DMS53 (cell line): Measurements from ENCODE around the gene RBM47.
"Not testable (repeated sequence)": the region's sequence is repeated elsewhere in the genome, so short reads cannot be mapped to it uniquely, and the experiment has no call there.

ENCODE experiments used
- DNase-seq: peaks from one replicate; lab custom pipeline; 2025; lab: John Stamatoyannopoulos, UW

Gene RBM47

DNA sequence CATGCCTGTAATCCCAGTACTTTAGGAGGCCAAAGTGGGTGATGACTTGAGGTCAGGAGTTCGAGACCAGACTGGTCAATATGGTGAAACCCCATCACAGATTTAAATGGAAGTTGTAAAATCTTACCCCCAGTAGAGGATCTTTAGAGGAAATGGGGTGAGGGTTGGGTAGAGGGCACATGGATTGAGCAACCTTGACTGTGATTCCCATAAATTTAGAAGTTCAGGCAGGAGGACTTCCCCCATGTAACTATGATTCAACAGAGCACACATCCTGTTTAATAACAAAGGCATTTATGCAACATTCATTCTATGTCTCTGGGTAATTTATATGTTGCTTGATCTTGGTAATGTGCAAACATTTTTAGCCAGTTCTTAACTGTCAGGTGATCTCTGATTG is 143.1 kb downstream of the RBM47 start:
- peak; percentile 31 for DNase-seq

DNA sequence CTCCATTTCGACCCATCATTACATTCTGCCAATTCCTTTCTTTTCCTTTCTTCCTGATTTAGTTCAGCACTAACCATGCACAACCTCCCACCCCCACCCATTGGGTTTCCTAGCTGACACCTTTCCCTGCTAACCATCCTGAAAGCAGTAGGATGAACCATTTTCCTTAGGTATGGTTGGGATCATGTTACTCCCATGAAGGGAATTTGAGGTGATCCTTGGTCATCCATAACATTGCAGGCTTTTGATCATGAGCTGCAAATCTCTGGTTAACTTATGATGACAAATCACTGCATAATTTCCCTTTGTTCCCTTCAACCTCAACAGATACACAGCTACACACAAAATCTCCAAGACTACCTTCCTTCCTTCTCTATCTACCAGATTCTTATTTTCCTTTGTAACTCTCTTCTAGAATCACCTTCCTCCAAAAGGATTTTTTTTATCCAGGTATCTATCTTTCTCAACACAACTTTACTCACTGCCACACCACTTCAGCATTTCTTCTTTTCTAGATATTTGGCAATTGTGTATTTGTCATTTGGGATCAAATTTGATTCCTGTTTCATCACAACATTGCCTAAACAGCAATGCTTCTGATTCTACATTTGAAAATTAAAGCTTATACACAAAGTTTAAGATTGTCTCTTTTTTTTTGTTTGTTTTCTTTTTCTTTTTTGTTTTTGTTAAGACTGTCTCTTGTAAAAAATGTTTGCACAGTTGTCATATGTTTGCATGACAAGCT is 145.1 kb downstream of the RBM47 start:
- peak; percentile 47 for DNase-seq

DNA sequence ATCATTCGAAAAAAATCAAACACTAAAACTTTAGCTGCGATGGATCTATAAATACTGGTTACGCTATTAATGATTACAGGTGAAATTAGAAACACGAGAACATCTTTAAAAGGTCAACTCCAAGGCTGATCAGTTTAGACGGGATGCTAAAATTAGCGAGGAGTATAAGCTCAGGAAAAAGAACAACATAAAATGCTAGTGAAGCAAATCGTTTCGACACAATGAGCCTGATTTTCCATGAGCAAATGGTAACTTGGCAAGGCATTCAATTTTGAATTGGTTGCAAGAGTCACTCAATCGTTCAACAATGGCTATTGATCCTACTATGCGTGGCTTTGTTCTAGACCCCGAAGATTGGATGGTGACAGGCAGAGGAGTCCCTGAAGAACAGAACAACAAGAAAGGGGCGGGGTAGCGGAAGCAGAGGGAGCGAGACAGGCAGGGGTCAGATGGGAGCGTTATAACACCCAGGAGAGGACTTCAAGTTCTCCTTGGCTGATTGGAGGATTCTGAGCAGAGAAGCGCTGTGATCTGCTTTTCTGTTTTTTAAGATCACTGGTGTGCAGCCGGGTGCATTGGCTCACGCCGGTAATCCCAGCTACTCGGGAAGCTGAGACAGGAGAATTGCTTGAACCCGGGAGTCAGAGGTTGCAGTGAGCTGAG is 146.5 kb downstream of the RBM47 start:
- peak; percentile 75 for DNase-seq

DNA sequence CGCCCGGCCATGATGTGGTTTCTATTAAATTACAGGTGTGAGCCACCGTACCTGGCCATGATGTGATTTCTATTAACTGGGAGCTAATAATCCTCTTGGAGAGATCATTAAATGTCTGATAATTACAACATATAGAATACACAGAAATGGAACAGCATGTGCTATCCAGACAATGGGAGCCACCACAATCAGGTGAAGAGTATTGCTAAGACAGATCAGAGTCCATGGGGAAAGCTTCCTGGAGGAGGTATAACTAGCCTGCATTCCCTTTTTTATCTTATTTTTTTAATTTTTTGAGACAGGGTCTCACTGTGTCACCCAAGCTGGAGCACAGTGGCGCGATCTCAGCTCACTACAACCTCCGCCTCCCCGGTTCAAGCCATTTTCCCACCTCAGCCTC is 147.7 kb downstream of the RBM47 start:
- DNase-seq, result peak; percentile 36

DNA sequence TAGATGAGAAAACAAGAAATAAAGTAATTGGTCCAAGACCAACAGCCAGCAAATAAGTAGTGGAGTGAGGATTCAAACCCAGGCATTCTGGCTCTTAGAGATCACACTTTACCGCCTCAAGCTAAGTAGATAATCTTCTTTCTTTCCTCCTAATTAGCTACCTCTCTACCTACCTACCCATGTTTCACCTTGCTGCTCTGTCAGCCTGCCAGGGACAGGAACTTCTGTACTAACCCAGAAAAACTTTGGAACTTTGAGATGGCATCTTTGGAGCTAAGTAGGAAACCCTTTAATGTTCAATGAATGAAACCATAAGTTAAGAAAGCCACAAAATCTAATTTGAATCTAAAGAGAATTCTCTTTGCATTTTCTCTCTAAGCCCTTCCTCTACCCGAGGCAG is 149.4 kb downstream of the RBM47 start:
- no peak for DNase-seq

DNA sequence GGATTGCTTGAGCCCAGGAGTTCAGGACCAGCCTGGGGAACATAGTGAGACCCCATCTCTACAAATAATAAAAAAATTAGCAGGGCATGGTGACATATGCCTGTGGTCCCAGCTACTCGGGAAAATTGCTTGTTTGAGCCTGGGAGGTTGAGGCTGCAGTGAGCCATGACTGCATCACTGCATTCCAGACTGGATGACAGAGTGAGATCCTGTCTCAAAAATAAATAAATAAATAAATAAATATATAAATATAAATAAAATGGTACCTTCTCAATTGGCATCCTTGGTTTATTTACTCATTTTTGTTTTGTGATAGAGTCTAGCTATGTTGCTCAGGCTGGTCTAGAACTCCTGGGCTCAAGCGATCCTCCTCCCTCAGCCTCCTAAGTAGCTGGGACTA is 150.3 kb downstream of the RBM47 start:
- DNase-seq, result no peak

DNA sequence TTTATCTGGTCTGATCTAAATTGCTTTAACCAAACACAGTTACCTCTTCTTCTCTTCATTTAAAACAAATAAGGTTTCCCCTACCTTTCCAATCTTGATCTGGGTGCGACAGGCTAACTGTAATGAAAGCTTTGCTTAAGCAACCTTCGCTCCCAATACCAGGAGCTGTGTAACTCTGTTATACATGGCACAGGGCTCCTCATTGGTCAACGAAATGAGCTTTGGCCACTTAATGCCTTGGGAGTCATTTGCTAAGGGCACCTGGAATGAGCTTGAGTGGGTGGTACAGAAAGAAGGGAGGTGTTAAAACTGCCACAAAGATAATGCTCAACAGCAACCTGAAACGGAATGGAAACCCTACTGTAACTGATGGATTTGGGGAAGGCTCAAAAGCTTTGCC is 154.1 kb downstream of the RBM47 start:
- DNase-seq, result peak; percentile 96

DNA sequence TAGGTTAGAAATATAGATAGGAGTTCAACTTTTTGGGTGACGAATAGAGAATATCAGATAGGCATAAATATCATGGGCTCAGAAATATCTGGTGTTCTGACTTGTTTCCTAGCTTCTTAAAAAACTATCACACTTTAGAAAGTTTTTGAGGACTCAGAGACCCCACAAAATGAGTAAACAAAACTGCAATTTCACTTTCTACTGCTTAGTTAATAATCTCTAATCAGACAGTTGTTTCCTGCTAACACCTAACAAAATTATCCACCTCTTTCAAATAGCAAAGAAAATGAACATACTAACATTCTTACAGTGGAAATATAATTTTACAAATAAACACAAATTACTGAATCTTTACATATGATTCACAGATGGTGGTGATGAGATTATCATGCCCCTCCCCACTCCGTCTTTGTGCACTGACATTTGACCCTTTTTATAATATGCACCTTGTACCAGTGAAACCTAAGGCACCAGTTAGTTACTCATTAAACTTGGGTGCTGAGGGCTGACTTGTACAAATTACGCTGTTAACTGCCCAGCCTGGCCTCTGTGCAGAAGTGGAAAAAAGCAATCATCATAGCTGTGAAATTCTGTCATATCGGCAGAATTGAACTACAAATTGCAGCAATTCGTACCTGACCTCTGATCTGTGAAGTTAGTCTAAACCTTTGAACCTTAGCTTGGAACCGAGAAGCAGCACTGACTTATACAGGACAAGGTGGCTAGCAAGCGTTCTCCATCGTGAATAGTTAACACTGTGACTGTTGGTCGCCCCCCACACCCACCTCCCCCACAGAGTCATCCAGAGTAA is 155.9 kb downstream of the RBM47 start:
- peak; percentile 91 for DNase-seq

DNA sequence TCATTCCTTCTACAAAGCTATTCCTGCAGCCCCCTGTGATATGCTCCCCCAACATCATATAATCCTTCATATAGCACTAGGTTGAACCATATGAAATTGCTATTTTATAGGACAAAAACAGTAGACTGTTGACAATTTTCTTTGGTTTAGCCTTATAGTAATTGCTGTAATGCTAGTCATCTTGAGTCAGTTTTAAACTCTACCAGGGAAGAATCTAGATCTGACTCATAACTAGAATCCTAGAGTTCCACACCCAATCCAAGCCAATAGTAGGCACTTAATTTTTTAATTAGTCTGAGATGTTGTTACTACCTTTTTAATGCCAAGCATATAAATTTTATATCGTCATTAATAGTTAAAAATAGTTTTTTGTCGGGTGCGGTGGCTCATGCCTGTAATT is 157.7 kb downstream of the RBM47 start:
- no peak for DNase-seq

DNA sequence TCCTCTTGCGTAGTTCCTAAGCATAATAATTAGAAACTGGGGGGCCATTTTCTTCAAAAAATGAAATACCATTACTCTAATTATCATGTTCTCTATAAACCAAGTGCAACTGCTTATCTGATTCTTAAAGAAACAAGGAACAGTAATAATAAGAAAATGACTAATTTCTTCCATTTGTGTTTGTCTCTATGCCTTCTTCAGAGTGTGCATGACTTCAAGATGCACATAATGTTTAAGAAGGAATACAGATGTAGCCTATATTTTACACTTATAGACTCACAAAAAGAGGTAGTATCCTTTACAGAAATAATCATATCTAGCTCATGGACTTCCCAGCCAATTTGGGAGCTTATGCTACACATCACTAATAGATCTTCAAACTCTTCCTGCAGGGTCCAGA is 162.9 kb downstream of the RBM47 start:
- DNase-seq, result no peak

DNA sequence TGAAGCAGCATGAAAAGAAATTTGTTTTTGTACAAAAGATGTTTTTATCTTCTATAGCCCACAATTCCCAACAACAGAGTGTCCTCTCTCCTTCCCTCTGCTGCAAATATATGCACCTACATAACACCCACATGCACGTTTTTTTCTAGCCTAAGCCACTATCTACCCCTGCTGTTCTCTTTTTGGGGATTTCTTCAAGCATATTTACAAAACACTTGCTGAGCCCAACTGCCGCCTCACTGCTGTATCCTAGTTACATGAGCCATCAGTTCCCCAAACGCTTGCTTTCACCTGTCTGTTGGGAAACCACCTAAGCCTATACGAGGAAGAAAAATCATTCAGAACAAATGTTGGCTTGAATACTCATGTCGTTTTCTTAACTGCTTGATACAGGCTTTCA is 167.3 kb downstream of the RBM47 start:
- peak; percentile 79 for DNase-seq

DNA sequence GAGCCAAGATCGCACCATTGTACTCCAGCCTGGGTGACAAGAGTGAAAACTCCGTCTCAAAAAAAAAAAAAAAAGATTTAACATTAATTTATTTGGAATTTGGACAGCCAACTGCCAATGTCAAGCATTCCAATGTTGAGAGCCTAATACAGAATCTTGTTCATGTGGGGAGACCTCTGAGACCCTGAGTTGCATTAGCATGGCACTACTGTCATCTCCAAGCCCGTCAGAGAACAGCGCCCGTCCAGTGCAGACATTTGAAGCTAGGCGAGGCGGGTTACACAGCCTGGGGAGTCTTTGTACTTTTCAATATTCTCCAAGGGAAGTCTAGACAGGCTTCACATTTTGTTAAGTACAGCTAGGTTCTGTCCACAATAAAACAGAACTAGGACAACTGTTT is 167.8 kb downstream of the RBM47 start:
- no peak for DNase-seq

DNA sequence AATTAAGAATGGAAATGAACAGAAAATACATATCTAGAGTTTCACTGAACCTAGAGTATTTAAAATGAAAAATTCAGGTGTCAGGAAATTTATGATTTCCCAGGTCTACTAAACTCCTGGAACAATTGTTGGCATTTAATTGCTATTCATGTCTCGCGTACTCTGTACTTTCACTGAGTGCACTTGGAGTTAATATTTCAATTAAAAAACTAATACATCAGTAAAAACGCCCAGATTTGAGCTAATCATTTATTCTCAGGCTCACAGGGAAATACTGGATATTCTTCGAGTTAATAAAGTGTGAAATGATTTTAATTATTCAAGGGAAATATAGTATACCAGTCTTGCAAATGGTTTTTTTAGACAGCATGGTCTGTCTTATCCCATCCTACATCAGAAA is 168.6 kb downstream of the RBM47 start:
- no peak for DNase-seq

DNA sequence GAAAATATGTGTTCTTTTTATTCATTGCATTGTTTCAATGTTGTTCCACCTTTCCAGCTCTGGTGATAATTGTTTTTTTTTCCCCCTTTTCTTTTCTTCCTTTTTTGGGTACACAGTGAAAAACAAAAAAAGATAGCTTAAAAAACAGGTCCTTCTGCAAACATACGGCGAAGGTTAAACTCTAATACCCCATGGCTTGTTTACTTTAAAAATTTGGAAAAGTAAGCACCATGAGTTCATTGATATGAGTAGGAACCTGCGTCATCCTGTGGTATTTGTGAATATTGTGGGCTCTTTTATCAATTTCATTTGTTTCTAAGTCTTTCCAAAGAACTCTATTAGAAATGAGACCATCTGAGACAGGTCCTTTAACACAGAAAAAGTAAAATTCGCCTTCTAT is 171.0 kb downstream of the RBM47 start:
- DNase-seq, result peak; percentile 62

DNA sequence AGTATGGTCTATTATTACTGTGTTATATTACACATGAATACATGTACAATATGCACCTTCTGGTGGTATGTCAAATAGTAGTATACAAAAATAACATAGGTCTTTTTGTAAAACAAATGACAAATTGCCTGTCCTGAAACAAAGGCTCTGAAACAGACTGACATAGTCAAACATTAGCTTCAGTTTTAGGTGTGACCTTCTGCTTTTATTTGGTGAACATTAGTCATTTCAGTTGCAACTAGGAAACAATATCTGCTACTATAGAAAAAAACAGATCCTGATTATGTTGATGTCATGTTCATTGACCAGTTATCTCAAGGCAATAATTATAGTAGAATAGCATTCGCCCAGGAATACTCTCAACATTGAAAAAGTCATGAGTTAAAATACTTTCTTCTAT is 171.6 kb downstream of the RBM47 start:
- peak; percentile 69 for DNase-seq

DNA sequence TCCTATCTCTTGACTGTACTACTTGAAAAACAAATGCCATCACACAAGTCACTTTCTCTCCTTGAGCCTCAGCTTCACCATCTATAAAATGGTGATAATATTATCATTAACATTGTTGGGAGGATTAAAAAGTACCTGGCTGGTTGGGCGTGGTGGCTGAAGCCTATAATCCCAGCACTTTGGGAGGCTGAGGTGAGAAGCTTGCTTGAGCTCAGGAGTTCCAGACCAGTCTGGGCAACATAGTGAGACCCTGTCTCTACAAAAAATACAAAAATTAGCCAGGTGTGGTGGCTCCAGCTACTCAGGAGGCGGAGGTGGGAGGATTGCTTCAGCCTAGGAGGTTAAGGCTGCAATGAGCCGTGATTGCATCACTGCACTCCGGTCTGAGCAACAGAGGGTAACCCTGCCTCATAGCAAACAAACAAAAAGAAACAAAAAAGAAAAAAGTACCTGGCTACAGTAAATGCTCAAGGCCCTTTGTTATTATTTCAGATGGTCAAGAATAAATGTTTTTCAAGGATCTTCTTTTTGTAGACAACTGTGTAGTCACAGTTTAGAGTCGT is 174.2 kb downstream of the RBM47 start:
- peak; percentile 81 for DNase-seq

DNA sequence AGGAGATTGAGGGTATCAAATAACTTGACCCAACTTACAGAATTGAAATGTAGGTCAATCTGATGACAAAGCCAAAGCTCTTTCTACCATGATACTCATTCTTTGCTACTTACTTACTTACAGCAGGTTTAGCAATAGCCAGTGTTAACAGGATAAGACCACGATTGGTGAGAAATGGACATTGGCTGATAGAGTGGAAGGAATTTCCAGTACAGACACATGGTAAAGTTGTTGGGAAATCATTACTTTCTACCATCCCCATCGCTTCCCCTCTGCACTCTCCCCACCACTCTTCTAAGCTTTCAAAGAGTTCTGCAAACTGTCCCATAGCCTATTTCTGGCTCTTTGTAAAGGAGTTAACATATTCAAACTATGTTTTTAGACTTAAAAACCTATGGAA is 174.8 kb downstream of the RBM47 start:
- DNase-seq, result peak; percentile 53

DNA sequence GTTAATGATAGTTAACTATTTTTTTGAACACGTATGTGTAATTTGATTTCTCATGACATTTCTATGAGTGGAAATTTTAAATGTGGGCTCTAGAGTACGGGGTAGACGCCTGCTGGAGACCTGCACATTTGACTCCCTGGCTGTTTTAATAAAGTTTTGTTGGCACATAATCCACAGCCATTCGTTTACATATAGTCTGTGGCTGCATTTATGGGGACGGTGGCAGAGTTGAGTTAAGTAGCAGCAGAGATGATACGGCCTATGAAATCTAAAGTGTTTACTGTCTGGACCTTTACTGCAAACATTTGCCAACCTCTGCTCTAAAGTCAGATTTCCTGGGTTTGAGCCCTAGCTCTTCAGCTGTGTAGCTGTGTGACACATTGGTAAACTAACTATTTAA is 175.8 kb downstream of the RBM47 start:
- peak; percentile 98 for DNase-seq

DNA sequence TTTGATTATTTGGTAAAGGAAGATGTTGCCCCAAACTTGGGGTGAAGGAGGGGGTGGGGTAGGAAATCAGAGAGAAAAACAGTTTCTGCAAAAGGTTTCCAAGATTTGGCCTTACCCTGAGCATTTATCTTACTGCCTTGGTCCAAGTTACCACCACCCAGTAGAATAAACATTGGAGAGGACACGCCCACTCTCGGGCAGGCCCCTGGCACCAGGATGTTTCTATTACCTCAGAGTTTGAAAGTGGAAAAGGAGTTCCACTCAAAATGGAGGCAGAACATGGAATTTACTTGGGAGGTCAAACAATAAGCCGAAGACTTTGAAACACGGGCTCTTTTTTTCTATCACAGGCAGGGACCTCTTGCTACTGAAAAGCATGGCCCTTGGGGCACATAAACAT is 180.8 kb downstream of the RBM47 start:
- peak; percentile 20 for DNase-seq

DNA sequence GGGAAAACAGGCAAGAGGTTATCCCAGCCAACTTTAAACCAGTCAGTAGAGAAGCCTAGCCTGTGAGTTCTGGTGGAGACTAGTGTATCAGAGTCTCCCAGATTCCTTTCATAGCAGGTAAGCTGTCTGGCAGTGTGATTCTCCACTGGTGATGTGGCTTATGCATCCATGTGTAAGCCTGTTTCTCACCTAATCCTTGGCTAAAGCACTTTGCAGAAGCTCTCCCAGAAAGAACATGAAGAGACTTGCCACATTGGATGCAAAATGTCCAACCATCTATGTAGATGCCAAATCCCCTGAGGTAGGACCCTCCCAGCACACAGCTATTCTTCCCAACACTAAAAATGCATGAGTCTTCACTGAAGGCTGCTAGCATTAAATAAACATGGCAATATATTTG is 182.8 kb downstream of the RBM47 start:
- DNase-seq, result peak; percentile 65

DNA sequence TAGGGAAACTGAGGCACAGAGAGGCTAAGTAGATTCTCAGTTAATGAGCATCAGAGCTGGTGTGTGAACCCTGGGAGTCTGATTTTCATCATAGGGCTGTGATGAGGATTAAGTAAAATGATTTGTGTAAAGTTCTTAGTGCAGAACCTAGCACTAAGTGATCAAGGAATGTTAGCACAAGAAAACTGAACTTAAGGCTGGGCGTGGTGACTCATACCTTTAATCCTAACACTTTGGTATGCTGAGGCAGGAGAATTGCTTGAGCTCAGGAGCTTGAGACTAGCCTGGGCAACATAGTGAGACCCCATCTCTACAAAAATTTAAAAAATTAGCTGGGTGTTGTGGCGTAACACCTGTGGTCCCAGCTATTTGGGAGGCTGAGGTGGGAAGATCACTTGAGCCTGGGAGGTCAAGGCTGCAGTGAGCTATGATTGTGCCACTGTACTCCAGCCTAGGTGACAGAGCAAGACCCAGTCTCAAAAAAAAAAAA is 183.4 kb downstream of the RBM47 start:
- not testable (repeated sequence) for DNase-seq

DNA sequence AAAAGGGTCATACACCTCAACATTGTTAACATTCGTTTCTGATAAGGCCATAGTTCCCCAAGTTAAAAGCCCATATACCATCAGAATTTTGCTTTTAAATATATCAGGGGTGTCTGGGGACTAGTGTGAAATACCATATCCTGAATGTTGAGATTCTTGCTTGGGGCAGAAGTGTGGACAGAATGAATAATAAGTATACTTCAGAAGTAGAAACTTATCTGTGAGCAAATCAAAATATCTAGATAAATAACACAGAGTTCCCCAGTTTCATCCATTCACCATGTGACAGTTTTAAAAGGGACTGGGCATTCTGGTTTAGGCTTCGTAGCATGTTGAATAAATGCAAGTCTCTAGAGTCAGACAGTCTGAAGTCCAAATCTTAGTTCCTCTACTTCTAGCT is 184.0 kb downstream of the RBM47 start:
- DNase-seq, result no peak

DNA sequence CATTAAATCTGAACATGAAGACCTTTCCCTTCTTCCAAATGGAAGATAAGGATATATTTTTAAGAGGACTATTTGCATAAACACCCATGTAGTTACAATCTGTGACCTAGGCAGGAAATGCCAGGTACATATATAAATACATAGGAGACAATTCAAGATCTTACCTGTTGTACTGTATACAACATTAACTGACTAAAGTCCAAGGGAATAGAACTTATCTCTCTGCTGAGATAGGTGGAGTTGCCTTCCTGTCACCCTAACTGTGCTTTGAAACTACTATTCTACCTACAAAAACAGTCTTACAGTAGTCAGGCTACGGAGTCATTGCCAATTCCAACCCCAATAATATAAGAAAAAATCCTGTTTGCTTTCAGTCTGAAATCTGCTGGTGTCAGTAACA is 188.2 kb downstream of the RBM47 start:
- DNase-seq, result no peak
